Activated CD8-positive, alpha-beta memory T cell treated with anti-CD3 and anti-CD28 coated beads, Interleukin-2, amount 50 U/mL, for 4 hours (primary cell): ENCODE measurements around the gene ZNRF1.

ENCODE experiments used
- DNase-seq: peaks from one replicate; pipeline ENCODE4 v3.0.0-alpha.2; 2020

Gene ZNRF1

GRCh38 chr16:75028544-75029135 is 29.8 kb downstream of the ZNRF1 start:
- DNase-seq = no peak

DNA sequence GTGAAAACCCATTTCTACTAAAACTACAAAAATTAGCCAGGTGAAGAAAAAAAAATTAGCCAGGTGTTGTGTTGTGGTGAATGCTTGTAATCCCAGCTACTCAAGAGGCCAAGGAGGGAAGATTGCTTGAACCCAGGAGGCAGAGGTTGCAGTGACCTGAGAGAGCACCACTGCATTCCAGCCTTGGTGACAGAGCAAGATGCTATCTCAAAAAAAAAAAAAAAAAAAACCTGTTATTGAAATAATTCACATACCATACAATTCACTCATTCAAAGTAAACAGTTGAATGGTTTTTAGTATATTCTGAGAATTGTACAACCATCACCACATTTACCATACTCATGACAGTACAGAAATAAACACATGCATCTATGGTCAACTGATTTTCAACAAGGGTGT is 31.0 kb downstream of the ZNRF1 start:
- DNase-seq = no peak

GRCh38 chr16:75032655-75033054 is 33.8 kb downstream of the ZNRF1 start:
- DNase-seq = no peak

- DNase-seq = no peak
Measured at GRCh38 chr16:75035410-75035968, 36.7 kb downstream of the ZNRF1 start.

DNA sequence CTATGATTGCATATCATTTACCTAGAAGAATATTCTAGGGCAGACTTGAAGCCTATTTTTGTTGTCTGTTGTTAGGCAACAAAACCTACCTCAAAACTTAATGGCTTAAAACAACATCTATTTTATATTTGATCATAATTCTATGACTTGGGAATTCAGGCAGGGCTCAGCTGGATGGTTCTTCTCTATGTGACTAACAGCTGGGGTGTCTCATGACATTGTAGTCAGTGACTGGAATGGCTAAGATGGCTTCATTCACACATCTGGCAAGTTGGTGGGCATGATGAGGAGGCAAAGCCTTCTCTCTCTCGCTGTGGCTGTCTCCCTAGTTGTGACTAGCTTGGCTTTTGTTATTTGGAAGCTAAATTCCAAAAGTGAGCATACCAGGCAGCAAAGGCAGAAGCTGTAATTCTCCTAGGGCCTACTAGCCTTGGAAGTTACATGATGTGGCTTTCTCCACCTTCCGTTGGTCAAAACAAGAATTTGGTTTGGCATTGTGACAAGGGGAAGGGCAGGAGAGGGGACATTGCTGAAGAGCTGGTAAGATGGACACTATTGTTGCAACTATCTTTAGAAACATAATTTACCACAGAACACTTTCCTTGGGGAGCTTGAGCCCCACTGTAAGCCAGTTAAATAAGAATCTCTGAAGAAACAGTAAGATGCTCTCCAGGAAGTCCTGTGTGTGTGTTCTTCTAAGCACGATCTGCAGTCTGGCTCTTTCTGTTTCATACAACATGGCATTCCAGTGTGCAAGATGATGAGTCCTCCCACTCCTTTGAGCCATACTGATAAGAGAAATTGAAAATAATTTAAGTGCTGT is 39.4 kb downstream of the ZNRF1 start:
- no peak for DNase-seq

DNA sequence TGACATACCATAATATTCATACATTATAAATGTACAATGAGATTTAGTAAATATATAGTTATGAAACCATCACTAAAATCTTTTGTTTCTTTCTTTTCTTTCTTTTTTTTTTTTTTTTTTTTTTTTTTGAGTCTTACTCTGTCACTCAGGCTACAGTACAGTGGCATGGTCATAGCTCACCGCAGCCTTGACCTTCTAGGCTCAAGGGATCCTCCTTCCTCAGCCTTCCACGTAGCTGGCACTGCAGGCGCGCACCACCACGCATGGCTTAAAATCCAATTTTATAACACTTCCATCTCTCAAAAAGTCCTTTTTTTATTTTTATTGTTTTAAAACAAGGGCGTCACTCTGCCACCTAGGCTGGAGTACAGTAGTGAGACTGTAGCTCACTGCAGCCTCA is 41.1 kb downstream of the ZNRF1 start:
- no peak for DNase-seq

- DNase-seq = no peak
Measured at GRCh38 chr16:75042426-75043174, 43.8 kb downstream of the ZNRF1 start.

- no peak for DNase-seq
Measured at GRCh38 chr16:75043175-75043895, 44.5 kb downstream of the ZNRF1 start.

DNA sequence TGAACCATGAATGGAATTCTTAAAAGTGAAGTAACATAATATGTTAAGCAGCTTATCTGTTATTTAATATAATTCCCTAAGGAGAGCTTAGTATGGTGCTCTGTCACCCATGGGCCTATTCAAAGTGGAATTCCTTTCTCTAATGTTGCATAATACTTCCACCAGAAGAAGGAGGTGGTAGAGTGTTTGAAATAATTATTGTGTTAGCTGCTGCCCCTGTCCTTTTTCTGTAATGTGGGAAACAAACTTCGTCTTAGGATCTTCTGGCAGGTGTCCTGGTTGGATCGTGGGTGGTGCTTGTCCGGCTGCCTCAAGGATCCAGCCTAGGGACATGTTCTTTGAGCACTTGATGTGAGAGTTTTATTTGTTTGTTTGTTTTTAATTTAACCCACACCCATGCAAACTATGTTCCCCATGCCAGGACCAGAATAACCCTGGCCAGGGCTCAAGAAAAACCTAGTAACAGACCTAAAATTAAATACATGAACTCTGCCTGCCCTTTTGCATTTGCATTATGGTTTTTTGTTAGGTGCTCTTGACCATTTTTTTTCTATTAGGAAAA is 46.1 kb downstream of the ZNRF1 start:
- DNase-seq = no peak

GRCh38 chr16:75045424-75045823 is 46.6 kb downstream of the ZNRF1 start:
- DNase-seq = no peak

DNA sequence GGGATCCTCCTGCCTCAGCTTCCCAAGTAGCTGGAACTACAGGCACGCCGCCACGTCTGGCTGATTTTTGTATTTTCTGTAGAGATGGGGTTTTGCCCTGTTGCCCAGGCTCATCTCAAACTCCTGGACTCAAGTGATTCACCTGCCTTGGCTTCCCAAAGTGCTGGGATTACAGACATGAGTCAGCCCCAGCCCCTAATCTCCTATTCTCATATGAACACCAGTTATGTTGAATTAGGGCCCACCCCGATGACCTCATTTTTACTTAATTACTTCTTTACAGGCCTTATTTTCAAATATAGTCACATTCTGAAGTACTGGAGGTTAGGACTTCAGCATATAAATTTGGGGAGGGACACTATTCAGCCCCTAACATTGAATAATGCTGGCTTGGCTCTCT is 49.2 kb downstream of the ZNRF1 start:
- DNase-seq = no peak

- no peak for DNase-seq
Measured at GRCh38 chr16:75048530-75048929, 49.7 kb downstream of the ZNRF1 start.

- DNase-seq = no peak
Measured at GRCh38 chr16:75052481-75053202, 53.8 kb downstream of the ZNRF1 start.

DNA sequence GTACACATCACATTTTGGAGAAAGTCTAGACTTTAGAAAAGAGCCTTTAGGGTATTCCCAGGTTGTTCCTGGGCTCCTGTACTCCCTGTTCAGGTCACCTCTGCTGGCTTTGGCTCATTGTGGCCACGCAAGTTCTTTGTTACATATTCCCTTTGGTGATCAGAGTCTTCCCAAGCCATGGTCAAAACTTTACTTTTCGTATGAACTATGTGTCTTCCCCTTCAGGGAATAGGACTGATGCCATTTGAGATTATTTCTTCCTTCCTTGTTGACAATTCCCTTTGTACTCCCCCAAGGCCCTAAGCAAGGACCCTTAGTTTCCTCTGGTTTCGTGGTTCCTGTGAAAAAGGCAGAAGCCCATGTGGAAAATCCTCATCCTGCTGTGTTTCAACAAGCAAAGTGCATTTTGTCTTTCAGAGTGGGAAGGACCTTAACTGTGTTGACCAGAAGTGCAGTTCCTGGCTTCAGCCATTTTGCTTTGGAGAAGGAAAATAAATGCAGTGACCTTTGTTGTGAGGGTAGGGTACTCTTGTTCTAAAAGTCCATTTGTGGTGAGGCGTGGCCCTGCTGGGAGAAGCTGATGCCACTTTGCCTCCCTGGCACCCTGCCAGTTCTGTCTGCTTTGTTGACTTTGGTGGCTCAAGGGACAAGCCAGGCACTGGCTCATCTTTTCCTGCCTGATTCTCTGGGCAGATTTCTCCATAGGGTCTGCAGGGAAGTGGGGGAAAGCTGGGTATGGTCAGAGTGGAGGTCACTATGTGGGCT is 55.1 kb downstream of the ZNRF1 start:
- no peak for DNase-seq

DNA sequence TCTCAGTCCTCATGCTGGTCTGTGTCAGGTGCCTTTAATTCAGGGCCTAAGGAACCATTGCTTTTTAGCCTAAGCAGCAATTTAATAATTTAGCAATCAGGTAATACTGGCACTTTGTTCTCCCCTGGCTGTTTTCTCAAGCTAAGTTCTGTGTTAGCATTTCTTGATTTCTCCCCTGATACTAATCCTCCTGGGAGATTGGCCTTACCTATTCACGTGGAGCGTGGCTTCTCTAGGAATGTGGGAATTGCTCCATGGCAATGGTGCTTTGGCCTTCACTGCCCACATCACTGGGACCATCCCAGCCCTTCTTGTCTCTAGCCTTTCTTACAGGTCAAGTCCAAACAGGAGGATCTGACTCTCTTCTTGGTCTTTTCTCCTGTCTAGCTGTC is 55.7 kb downstream of the ZNRF1 start:
- DNase-seq = no peak

DNA sequence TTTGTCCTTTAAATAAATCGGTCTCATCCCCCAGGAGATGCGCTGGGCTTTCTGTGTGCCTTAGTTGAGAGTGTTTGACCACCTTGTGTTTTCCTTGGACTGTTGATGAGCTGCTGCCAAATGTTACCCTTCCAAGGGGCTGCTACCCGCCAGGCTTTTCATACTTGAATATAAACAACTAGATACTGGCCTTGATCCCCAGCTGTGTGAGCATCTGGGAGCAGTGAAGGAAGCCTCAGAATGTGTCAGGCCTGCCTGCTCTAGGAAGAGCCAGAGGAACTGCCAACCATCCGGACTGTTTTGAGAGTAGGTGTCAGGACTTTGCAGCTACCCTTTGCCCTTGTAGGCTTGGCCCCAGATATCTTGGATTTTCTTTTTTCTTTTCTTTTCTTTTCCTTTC is 60.0 kb downstream of the ZNRF1 start:
- no peak for DNase-seq

- no peak for DNase-seq
Measured at GRCh38 chr16:75059411-75059810, 60.6 kb downstream of the ZNRF1 start.

- DNase-seq = no peak
Measured at GRCh38 chr16:75060723-75061122, 61.9 kb downstream of the ZNRF1 start.

DNA sequence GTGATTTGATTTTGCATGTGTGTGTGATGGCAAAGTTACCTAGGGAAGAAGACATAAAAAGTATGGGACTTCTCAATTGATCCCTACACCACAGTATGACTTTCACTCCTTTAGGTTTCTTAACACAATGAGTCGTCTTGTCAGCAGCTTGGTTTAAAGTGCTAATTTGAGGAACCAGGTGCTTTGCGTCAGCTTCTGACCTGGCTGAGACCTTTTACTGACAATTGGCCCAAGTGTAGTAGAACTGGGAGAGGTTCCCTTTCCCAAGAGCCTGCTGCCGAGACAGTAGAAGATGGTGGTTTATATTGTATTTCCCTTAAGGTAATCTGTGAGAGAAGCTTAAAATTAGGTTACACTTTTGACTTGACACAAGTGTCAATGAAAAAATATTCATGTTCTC is 62.8 kb downstream of the ZNRF1 start:
- DNase-seq = no peak

- DNase-seq = no peak
Measured at GRCh38 chr16:75062135-75062975, 63.5 kb downstream of the ZNRF1 start.
